HepG2 (cell line): ENCODE data around the gene PPM1H.

Experiments
- MAX ChIP-seq: IDR thresholded peaks from 2 replicates; pipeline ENCODE4 v1.6.1; 2012; ENCODE audit warnings: inconsistent platforms
- SRF ChIP-seq: IDR thresholded peaks from 2 replicates; pipeline ENCODE4 v1.6.1; 2011; ENCODE audit warnings: mild to moderate bottlenecking, low read depth, low read length, moderate library complexity
- ZNF737 ChIP-seq: sonication (generic); formaldehyde crosslinking; IDR thresholded peaks from 2 replicates; pipeline ENCODE4 v1.5.0; 2020; ENCODE audit warnings: missing genetic modification reagents, mild to moderate bottlenecking, borderline replicate concordance

DNA sequence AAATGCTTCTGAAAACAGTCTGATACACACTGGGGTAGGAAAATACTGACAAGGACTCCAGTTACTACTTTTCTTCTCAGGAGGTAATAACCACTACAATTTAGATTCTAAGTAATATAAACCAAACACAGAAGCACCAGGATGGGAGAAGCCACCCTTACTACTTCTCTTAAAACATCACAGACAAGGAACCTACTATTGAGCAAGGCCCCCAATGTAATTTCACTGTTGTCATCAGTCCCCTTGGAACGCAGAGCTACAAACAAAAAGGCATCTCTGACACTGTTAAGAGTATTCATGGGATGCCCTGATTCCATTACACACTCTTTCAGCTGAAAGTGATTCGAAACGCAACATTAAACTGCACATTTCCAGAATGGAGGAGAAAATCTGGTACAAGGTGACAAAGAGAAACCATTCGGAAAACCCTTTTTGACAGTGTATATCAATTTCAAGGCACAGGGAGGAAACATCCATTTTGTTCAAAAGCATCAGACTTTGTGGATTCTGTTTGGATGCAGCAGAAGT, 185.9 kb downstream of the PPM1H start:
- TF ChIP-seq ZNF737 (no peak), MAX (no peak), SRF (no peak)
